Esophagus squamous epithelium (tissue), 5 donors: Measurements from ENCODE around the gene ABCD2. TPM values are rescaled to one million over a fixed set of nuclear protein-coding genes. Genes with fewer than 3 reads are reported as not detected.
"Not testable (repeated sequence)": the region's sequence is repeated elsewhere in the genome, so short reads cannot be mapped to it uniquely, and the experiment has no call there.

Source experiments
- DNase-seq: peaks from one replicate; lab custom pipeline; 2025; lab: John Stamatoyannopoulos, UW
- H3K27ac ChIP-seq, 4 donors: fragments of 200-600 bp; sonication (generic); one replicate each; pipeline ENCODE4 v1.5.1; 2016 to 2019; ENCODE audit warnings: mild to moderate bottlenecking in 1 of 4
- H3K27me3 ChIP-seq, 4 donors: fragments of 200-600 bp; sonication (generic); 1 replicate in 3 of 4; 2 replicates in 1 of 4; pipeline versions ENCODE4 v1.5.1 to v1.6.0; 2017 to 2021; ENCODE audit warnings: antibody characterized with exemption in 1 of 4
- H3K36me3 ChIP-seq, 3 donors: fragments of 200-600 bp; sonication (generic); one replicate each; pipeline ENCODE4 v1.5.1; 2016 to 2019
- H3K4me1 ChIP-seq, 3 donors: fragments of 200-600 bp; sonication (generic); one replicate each; pipeline ENCODE4 v1.5.1; 2017 to 2019
- H3K4me3 ChIP-seq, 4 donors: fragments of 200-600 bp; sonication (generic); 1 replicate in 3 of 4; 2 replicates in 1 of 4; pipeline ENCODE4 v1.5.1; 2016 to 2019; ENCODE audit warnings: mild to moderate bottlenecking in 2 of 4, moderate library complexity in 1 of 4
- H3K9me3 ChIP-seq, 3 donors: fragments of 200-600 bp; sonication (generic); one replicate each; pipeline ENCODE4 v1.5.1; 2016 to 2019
- POLR2A ChIP-seq, 4 donors: fragments of 450-650 bp; IDR thresholded peaks; one replicate each; pipeline ENCODE4 v1.6.1; 2017; ENCODE audit warnings: antibody characterized with exemption in 4 of 4, mild to moderate bottlenecking in 4 of 4, moderate library complexity in 3 of 4
- WGBS, 2 donors: methylation state at CpG; one replicate each; pipeline ENCODE4 v1.1.5; 2018; 5-methylcytosine and 5-hydroxymethylcytosine counted together
- intact Hi-C: fragments of 100-400 bp; cut with DNase I; formaldehyde crosslinking; loops from one replicate; pipeline ENCODE4 v1.15.0; 2022
- total RNA-seq, 4 donors: library from RNA; depleted of rRNA; stranded (reverse); fragments of >200 nt; gene quantifications; one replicate each; pipeline ENCODE4 v1.1.0, GENCODE V29; 2016
- TF ChIP-seq, protein P1 (sequence below), 6 experiments: fragments of 450-650 bp in 4 of 6; fragments of 200-600 bp in 2 of 6; sonication (generic) in 2 of 6; IDR thresholded peaks; one replicate each; pipeline ENCODE4 v1.5.1; 2016 to 2019; ENCODE audit warnings: antibody characterized with exemption in 6 of 6, mild to moderate bottlenecking in 4 of 6, moderate library complexity in 4 of 6
- donor health status: DM: yes; HTN: yes; CAD: no.

The ABCD2 gene
- total RNA-seq, 4 donors from 2014 or later: 0.09 to 0.38 (median 0.12) TPM

DNA sequence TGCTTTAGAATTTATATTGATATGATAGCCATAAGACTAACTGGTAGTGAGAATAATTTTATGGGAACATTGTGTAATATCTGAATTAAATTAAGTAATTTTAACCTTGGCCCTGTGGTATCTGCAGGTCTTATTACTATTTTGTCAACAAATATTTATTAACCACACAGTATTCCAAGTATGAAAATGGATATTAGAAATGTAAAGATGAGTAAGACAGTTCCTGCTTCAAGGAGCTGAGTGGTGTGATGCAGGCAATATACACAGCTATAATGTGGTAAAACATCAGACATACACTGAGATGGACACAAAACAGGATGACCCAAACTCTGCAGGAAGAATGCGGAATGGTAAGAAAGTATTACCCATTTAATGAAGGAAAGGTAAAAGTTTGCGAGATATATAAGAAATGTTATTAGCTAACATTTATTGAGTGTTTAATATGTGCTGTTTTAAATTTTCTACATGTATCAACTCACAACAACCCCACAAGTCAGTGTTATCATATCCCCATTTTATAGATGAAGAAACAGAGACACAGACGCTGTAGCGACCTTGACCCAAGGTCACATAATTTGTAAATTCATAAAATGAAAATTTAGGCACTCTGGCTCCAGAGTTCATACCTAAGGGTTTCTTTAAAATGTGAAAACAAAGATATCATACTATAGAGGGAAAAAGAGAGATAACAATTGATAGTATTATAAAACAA is 12.7 kb downstream of the ABCD2 start:
- Histone ChIP-seq H3K9me3 (no peaks in the 10 kb centered on the region), H3K27me3 (no peaks in the 10 kb centered on the region), H3K4me1 (no peaks in the 10 kb centered on the region), H3K27ac (no peak overlapping the region), H3K4me3 (no peak overlapping the region), H3K36me3 (no peaks in the 10 kb centered on the region)
- intact Hi-C loops: no loop called here
- whole genome bisulfite sequencing, 2 donors: 93 to 94% methylated on average over 4 of the region's 4 CpGs
- DNase-seq: no peak
- TF ChIP-seq, protein P1, sequence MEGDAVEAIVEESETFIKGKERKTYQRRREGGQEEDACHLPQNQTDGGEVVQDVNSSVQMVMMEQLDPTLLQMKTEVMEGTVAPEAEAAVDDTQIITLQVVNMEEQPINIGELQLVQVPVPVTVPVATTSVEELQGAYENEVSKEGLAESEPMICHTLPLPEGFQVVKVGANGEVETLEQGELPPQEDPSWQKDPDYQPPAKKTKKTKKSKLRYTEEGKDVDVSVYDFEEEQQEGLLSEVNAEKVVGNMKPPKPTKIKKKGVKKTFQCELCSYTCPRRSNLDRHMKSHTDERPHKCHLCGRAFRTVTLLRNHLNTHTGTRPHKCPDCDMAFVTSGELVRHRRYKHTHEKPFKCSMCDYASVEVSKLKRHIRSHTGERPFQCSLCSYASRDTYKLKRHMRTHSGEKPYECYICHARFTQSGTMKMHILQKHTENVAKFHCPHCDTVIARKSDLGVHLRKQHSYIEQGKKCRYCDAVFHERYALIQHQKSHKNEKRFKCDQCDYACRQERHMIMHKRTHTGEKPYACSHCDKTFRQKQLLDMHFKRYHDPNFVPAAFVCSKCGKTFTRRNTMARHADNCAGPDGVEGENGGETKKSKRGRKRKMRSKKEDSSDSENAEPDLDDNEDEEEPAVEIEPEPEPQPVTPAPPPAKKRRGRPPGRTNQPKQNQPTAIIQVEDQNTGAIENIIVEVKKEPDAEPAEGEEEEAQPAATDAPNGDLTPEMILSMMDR (IDR thresholded peaks at IDR 0.05): no peak
- no peak for TF ChIP-seq POLR2A (IDR thresholded peaks at IDR 0.05)

- no peak for DNase-seq
- TF ChIP-seq, protein P1 (IDR thresholded peaks at IDR 0.05): no peak
- TF ChIP-seq POLR2A (IDR thresholded peaks at IDR 0.05): no peak
- Histone ChIP-seq H3K4me3 (no peak overlapping the region), H3K36me3 (no peaks in the 10 kb centered on the region), H3K9me3 (no peaks in the 10 kb centered on the region), H3K27me3 (no peaks in the 10 kb centered on the region), H3K4me1 (no peaks in the 10 kb centered on the region), H3K27ac (no peak overlapping the region)
- 42 to 49% methylated on average over 3 of the region's 3 CpGs for WGBS, 2 donors
- intact Hi-C loops: no loop called here
These were observed 13.6 kb downstream of the ABCD2 start for GRCh38 chr12:39605996-39606395.

DNA sequence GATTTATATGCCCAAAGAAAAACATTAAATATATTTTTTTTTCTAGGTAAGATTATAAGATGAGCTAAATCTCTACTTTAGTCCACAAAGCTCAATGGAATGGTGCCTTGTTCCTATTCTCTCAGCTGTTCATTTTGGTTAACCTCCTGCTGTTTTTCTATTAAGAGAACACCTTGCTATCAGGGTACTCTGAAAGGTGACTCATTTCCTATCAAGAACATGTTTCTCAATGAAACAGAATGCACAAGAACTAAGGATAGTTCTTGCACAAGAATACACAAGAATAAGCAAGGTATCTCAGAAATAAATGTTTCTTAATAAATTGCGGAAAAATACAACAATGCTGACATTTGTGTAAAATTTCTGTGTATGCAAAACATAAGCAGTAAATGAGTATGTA is 14.1 kb downstream of the ABCD2 start:
- intact Hi-C loops: no loop called here
- no peaks in the 10 kb centered on the region for H3K4me1 ChIP-seq
- WGBS, 2 donors: 93% methylated on average over 1 of the region's 1 CpG

GRCh38 chr12:39603065-39603464 is 16.5 kb downstream of the ABCD2 start:
- H3K27ac ChIP-seq: no peak overlapping the region
- no peaks in the 10 kb centered on the region for H3K36me3 ChIP-seq
- DNase-seq: no peak
- H3K9me3 ChIP-seq: no peaks in the 10 kb centered on the region
- intact Hi-C loops: no loop called here
- no peak for TF ChIP-seq POLR2A (IDR thresholded peaks at IDR 0.05)
- H3K4me3 ChIP-seq: no peak overlapping the region
- no peaks in the 10 kb centered on the region for H3K4me1 ChIP-seq
- no peaks in the 10 kb centered on the region for H3K27me3 ChIP-seq

More for the DNA sequence above, 14.1 kb downstream of the ABCD2 start:
- no peak overlapping the region for H3K27ac ChIP-seq
- no peaks in the 10 kb centered on the region for H3K9me3 ChIP-seq
- no peaks in the 10 kb centered on the region for H3K36me3 ChIP-seq
- no peak for DNase-seq
- H3K27me3 ChIP-seq: no peaks in the 10 kb centered on the region
- TF ChIP-seq, protein P1 (IDR thresholded peaks at IDR 0.05): no peak
- TF ChIP-seq POLR2A (IDR thresholded peaks at IDR 0.05): no peak
- no peak overlapping the region for H3K4me3 ChIP-seq

- intact Hi-C loops, H3K27ac ChIP-seq, H3K9me3 ChIP-seq, H3K4me3 ChIP-seq, DNase-seq, H3K36me3 ChIP-seq, H3K27me3 ChIP-seq, H3K4me1 ChIP-seq: not testable (repeated sequence)
- WGBS, 2 donors: 83 to 88% methylated on average over 3 of the region's 3 CpGs
These were observed 17.7 kb downstream of the ABCD2 start for GRCh38 chr12:39601951-39602350.

GRCh38 chr12:39595928-39596327 is 23.7 kb downstream of the ABCD2 start:
- Histone ChIP-seq H3K27me3 (no peaks in the 10 kb centered on the region), H3K4me1 (no peaks in the 10 kb centered on the region), H3K27ac (no peak overlapping the region), H3K36me3 (no peaks in the 10 kb centered on the region), H3K4me3 (no peak overlapping the region), H3K9me3 (no peaks in the 10 kb centered on the region)
- intact Hi-C loops: no loop called here
- WGBS, 2 donors: 48 to 58% methylated on average over 2 of the region's 2 CpGs
- DNase-seq: no peak
- TF ChIP-seq, protein P1 (IDR thresholded peaks at IDR 0.05): no peak
- TF ChIP-seq POLR2A (IDR thresholded peaks at IDR 0.05): no peak
